Keratinocyte (primary cell): ENCODE results near the gene PRIMA1.

Experiments
- CTCF ChIP-seq, 3 experiments: IDR thresholded peaks in 1 of 3; conservative IDR thresholded peaks in 1 of 3; optimal IDR thresholded peaks in 1 of 3; 2 replicates in 2 of 3; 3 replicates in 1 of 3; pipeline versions ENCODE3 to v1.5.1; 2011; ENCODE audit warnings: low read length in 3 of 3, mild to moderate bottlenecking in 3 of 3, moderate library complexity in 2 of 3, control low read depth in 1 of 3, inconsistent platforms in 1 of 3; ENCODE audit not compliant: insufficient read depth in 2 of 3; ENCODE audit errors: extremely low read depth in 1 of 3
- EZH2 ChIP-seq: IDR thresholded peaks from one replicate; pipeline ENCODE4 v1.6.1; 2012; ENCODE audit warnings: inconsistent platforms, mild to moderate bottlenecking, low read length, moderate library complexity

GRCh38 chr14:93830753-93831461, 42.6 kb upstream of the PRIMA1 start:
- TF ChIP-seq CTCF (optimal IDR thresholded peaks at IDR 0.05 in 1 of 3, IDR thresholded peaks at IDR 0.05 in 1 of 3, conservative IDR thresholded peaks at IDR 0.05 in 1 of 3; ENCODE audit: extremely low read depth in 1 of 3, insufficient read depth in 2 of 3, low read length in 3 of 3) (no peak), EZH2 (no peak)
